GM18907 (cell line): ENCODE results near the gene OR5P2.
A peak's percentile ranks its signal among the peaks of the same experiment; 100 is the strongest.
"Not testable (repeated sequence)": the region's sequence is repeated elsewhere in the genome, so short reads cannot be mapped to it uniquely, and the experiment has no call there.

Source experiments
- ATAC-seq: cut with Tn5 transposase; IDR thresholded peaks from one replicate; pipeline ENCODE4 v1.9.1; 2021; ENCODE audit warnings: mild to moderate bottlenecking, moderate library complexity; ENCODE audit not compliant: unreplicated experiment

OR5P2 gene

DNA sequence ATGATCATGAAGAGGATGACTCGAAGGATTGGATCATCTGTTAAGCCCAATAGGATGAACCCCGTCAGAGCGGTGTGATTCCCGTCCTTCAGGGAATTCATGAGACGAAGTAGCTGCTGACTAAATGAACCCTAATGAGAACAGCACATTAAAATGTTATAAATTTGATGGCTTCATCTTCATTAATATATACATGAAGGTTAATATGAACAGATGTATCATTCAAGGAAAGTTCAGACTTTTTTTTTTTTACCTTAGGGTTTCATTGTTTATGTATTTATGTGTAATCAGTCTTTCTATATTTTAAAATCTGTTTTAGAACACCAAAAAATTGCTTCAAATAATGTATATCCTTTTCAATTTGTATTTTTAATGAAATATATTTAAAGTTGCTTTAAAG lies at the start of gene OR5P2:
TSS of gene OR5P2 (minus strand) at position 101 of the 400 bp plus-strand sequence. CDS start at position 101, 0 bp downstream.
- no peak for ATAC-seq

GRCh38 chr11:7846003-7846402 lies 49.3 kb upstream of the OR5P2 start:
- ATAC-seq: no peak

DNA sequence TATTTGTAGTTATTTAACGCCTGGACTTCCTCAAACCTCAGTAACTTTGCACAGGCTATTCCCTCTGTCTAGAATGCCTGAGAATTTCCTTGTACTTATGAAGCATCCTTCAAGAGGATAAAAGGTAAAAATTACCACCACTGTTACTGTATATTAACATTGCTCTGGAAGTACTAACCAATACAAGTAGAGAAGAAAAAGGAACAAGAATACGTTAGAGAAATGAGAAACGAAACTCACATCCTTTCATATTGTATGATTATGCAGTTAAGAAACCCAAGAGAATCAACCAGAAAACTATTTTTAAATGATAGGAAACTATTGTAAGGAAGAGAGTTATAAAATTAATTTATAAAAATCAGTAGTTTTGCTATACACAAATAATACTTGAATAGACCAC lies 48.2 kb upstream of the OR5P2 start:
- ATAC-seq: no peak

GRCh38 chr11:7844521-7844920 lies 47.8 kb upstream of the OR5P2 start:
- ATAC-seq: no peak

GRCh38 chr11:7840578-7840977 lies 43.8 kb upstream of the OR5P2 start:
- ATAC-seq: no peak

DNA sequence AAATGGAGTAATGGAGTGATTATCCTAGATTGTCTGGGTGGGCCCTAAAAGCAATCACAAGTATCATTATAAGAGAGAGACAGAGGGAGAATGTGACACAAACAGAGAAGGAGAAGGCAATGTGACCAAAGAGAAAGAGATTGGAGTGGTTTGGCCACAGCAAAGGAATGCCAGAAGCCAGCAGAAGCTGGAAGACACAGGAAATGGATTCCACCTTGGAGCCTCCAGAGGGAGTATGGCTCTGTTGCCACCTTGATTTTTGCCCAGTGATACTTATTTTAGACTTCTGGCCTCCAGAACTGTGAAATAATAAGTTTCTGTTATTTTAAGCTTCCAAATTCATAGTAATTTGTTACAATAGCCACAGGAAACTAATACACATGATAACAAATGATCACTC lies 36.8 kb upstream of the OR5P2 start:
- ATAC-seq: no peak

GRCh38 chr11:7830740-7831139 lies 34.0 kb upstream of the OR5P2 start, which contains the start of gene OR5P3:
OR5P3 (minus strand) TSS chr11:7830840.
- ATAC-seq: no peak

GRCh38 chr11:7826324-7826723 lies 29.6 kb upstream of the OR5P2 start:
- ATAC-seq: no peak

DNA sequence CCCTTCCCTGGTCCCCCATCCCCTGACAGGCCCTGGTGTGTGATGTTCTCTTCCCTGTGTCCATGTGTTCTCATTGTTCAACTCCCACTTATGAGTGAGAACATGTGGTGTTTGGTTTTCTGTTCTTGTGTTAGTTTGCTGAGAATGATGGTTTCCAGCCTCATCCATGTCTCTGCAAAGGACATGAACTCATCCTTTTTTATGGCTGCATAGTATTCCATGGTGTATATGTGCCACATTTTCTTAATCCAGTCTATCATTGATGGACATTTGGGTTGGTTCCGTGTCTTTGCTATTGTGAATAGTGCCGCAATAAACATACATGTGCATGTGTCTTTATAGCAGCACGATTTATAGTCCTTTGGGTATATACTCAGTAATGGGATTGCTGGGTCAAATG lies 23.7 kb upstream of the OR5P2 start:
- not testable (repeated sequence) for ATAC-seq

- ATAC-seq: not testable (repeated sequence)
Measured at GRCh38 chr11:7814897-7815296, 18.2 kb upstream of the OR5P2 start.

DNA sequence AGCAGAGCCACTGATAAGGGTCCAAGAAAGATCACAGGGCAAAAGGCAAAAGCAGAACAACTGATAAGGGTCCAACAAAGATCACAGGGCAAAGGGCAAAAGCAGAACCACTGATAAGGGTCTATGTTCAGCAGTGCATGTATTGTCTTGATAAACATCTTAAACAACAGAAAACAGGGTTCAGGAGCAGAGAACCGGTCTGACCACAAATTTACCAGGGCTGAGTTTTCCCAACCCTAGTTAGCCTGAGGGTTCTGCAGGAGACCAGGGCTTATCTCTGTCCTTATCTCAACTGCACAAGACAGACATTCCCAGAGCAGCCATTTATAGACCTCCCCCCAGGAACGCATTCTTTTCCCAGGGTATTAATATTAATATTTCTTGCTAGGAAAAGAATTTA lies 13.6 kb upstream of the OR5P2 start:
- not testable (repeated sequence) for ATAC-seq

- no peak for ATAC-seq
Measured at GRCh38 chr11:7793233-7793632, 3.5 kb downstream of the OR5P2 start.

DNA sequence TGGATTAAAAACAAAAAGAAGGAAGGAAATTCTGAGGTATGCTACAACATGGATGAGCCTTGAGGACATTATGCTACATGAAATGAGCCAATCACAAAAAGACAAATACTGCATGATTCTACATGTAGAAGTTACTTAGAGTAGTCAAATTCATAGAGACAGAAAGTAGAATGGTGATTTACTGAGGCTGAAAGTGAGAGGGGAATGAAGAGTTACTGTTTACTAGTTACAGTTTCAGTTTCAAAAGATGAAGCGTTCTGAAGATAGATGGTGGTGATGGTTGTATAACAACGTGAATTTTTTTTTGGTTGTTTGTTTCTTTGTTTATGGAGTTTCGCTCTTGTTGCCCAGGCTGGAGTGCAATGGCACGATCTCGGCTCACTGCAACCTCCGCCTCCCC lies 9.5 kb downstream of the OR5P2 start:
- ATAC-seq: peak; percentile 99

GRCh38 chr11:7775689-7776088 lies 21.1 kb downstream of the OR5P2 start:
- ATAC-seq: no peak

DNA sequence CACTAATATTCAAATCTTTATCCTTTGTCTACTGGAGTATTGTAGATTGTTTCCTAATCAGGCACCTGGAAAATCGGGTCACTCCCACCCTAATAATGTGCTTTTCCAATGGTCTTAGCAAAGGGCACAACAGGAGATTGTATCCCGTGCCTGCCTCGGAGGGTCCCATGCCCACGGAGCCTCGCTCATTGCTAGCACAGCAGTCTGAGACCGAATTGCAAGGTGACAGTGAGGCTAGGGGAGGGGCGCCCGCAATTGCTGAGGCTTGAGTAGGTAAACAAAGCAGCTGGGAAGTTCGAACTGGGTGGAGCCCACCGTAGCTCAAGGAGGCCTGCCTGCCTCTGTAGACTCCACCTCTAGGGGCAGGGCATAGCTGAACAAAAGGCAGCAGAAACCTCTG lies 32.4 kb downstream of the OR5P2 start:
- not testable (repeated sequence) for ATAC-seq

DNA sequence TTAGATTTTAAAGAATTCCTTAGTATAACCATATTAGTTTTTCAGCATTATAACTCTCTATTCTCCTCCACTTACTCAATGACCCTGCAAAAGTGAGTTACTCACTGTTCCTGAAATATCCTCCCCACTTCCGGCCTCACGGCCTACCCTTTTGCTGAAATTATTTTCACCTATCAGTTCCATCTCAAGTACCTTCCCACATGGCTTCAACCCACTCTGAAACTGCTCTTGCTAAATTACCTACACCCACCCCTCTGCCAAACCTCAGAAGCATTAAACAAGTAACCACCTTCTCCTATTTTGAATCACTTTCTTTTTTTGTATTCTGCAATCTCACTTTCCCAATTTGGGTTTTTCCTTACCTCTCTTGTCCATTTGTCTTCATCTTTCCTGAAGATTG lies 37.7 kb downstream of the OR5P2 start:
- ATAC-seq: no peak

DNA sequence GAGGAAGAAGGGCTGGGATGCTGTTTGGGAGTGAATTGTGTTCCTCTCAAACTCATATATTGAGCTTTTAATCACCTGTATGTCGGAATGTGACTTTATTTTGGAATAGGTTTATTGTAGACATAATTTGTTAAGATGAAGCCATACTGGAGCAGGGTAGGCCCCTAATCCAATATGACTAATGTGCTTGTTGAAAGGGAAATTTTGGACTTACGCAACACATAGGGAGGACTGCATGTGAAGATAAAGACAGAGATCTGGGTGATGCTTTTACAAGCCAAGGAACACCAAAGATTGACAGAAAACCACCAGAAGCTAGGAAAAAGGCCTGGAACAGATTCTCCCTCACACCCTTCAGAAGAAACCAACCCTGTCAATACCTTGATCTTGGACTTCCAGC lies 47.3 kb downstream of the OR5P2 start:
- no peak for ATAC-seq
